ENCODE results near the gene SRGAP3.

SRGAP3 gene

DNA sequence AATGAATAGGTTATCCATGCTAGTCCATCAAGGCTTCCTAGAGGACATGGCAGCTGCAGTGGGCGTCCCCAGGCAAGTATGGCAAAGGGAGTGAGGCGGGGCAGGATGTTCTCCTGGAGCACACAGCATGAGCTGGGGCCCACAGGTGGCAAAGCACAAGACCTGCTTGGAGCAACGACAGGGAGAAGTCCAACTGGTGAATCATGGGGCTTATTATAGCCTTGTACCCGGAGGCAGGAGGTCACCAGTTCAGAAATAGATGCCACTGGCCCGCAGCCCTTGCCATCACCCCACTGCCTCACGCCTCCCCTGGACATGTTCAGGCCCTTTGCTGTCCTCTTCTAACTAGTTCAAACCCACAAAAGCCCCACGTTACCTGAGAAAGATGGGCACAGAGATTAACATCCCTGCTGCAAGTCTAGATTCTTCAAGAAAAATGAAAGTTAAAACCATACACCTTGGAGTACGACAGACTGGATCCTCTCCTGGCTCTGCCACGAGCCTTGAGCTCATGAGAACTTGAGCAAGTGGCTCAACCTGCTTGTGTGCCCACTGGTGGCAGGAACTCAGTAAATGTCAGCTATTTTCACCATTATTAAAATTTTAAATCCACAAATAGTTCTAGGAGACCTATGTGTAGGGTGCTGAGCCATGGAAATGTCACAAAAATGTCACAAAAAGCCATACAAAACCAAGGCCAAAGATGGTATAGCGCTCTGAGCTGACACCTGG lies 1.8 kb upstream of the SRGAP3 start:
- no peak for DNase-seq (ENCODE audit: low read depth)

DNA sequence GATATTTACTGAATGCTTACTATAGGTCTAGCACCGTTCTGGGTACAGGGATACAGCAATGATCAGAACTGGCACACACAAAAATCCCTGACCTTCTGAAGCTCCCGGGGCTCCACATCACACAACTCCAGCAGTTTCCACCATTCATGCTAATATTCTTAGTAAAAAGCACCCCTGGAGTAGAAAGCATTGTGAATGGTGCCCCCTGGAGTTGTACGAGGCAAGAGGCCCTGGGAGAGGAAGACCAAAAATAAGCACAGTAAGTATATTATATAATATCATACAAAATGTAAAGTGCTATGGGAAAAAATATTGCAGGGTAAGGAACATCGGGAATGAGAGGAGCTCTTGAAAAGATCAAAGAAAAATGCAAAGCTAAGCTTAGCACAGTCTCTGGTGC lies 790 bp upstream of the SRGAP3 start:
- DNase-seq (ENCODE audit: low read depth): no peak

GRCh38 chr3:9248522-9249271 lies 749 bp downstream of the SRGAP3 start:
- no peak for DNase-seq (ENCODE audit: low read depth)

DNA sequence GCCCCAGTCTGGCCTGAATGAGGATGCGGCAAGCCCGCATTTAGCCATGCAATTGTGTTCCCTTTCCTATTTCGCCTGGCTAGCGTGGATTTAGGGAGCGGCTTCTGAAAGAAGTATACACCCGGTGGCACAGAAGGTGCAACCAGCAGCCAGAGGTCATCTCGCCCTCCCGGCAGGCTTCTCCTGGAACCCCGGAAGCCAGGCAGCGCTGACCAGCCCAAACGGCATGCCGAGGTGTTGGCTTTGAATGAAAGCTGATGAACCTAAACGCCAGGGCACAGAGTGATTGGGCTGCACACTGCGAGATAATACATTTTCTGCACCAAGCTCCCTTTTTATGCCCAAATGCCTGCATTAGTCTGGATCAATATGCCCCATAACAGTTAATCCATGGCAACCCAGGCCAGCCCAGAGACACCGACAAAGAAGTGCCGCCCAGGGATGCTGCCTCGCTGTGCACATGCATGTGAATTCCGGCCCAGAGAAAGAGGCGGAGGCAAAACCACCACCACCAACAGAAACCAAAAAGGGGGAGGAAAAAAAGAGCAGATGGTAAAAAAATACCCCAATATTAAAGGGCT lies 1.4 kb downstream of the SRGAP3 start:
- no peak for DNase-seq (ENCODE audit: low read depth)

DNA sequence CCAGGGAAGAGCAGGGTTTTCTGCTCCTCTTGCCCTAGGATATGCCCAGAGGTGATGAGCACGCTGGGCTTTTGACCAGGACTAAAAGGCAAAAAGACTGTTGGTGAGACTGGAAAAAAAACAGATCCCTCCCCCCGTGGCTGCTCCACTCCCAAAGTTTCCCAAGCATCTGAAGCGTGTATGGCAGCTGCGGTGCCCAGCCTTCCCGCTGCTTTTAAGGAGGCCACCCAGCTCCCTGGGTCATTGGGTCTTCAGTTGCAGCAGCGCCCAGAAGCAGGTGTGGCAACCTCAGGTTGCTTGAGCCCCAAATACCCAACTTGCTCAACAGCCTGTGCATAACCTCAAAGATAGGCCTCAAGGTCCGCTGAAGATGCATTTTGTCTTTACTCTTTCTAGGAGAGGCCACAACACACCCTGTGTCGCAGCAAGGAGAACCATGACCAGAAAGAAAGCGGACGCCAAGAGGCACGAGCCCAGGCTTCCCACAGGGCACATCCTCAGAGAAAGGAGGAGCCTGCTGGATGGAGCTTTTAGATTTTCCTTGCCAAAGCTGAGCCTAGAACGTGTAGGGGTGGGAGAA lies 2.0 kb downstream of the SRGAP3 start:
- no peak for DNase-seq (ENCODE audit: low read depth)

DNA sequence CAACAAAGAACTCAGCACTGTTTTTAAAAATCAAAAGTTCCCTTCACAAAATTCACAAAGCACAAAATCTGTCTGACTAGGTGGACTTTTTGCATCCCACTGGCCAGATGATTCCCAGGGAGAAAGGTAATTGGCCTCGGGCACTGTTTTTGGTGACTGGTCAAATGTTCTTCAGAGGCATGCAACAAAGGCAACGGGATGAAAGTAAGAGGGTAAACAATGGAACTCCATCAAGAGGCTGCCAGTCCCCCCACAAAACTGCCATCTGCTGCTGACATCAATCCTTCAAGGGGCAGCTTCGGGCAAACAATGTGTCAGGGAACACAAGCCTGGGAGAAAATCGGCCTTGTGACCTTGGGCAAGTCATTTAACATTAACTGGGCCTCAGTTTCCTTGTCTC lies 3.3 kb downstream of the SRGAP3 start:
- DNase-seq (ENCODE audit: low read depth): no peak

- DNase-seq (ENCODE audit: low read depth): no peak
These were observed 4.8 kb downstream of the SRGAP3 start for GRCh38 chr3:9244495-9245183.

DNA sequence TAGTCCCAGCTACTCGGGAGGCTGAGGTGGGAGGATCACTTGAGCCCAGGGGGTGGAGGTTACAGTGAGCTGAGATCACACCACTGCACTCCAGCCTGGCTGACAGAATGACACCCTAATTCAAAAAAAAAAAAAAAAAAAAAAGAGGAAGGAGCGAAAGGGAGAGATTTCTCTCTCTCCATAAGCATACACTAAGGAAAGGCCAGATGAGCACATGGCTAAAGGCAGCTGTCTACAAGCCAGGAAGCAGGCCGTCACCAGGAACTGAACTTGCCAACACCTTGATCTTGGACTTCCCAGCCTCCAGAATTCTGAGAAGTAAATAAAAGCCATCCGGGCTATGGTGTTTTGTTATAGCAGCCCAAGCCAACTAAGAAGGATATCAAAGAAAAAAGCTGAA lies 7.5 kb downstream of the SRGAP3 start:
- DNase-seq (ENCODE audit: low read depth): no peak

GRCh38 chr3:9239680-9240079 lies 9.8 kb downstream of the SRGAP3 start:
- DNase-seq (ENCODE audit: low read depth): no peak

GRCh38 chr3:9238721-9239295 lies 10.6 kb downstream of the SRGAP3 start:
- no peak for DNase-seq (ENCODE audit: low read depth)

GRCh38 chr3:9238276-9238675 lies 11.2 kb downstream of the SRGAP3 start:
- no peak for DNase-seq (ENCODE audit: low read depth)

GRCh38 chr3:9233814-9234600 lies 15.4 kb downstream of the SRGAP3 start:
- DNase-seq (ENCODE audit: low read depth): no peak

DNA sequence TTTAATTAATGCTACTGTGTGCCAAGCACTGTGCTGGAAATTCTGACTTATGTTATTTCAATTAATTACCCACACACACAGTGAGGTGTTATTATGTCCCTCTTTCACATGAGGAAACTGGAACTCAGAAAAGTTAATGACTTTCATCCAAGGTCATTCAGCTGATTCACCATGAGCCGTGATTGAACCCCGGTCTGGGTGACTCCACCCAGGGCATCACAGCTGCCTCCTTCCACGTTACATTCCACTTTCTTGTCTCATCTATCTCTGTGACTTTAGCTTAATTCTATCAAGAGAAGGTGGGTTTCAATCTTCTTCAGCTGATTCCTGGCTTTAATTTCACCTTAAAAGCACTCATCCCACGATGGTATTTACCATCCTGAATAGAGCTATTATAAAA lies 16.3 kb downstream of the SRGAP3 start:
- DNase-seq (ENCODE audit: low read depth): no peak

DNA sequence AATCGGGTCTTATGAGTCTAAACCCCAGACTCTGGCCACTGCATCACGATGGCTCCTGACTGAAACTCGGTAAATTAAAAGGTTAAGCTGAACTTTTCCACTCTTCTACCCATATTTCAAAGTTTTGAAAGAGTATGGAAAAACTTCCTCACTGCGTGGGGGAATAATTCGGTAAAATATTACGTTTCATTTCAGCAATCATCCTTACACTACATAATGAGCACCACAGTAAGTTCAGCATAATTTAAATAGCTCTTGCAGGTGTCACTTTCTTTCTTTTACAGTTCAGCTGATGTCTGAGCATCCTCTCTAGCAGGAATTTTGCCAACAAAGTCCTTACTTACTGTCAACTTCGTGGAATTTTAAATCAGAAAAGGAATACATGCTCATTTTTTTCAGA lies 17.5 kb downstream of the SRGAP3 start:
- no peak for DNase-seq (ENCODE audit: low read depth)

DNA sequence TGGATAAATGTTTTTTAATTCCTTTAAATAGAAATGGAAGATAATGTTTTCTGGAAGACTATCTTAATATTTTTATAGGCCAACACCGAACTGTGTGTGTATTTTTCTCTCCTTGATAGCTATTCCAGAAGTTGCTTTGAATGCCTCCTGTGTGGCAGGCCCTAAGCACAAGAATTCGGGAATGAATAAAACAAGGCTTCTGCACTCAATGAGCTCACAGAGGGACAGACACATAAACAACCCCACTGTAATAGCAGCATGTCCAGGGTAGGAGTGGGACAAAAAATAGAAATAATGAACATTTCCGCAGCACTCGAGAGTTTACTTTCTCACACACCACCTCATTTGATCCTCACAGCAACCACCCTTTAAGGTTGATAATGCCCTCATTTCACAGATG lies 18.0 kb downstream of the SRGAP3 start:
- no peak for DNase-seq (ENCODE audit: low read depth)

- no peak for DNase-seq (ENCODE audit: low read depth)
These were observed 18.4 kb downstream of the SRGAP3 start for GRCh38 chr3:9231006-9231405.

DNA sequence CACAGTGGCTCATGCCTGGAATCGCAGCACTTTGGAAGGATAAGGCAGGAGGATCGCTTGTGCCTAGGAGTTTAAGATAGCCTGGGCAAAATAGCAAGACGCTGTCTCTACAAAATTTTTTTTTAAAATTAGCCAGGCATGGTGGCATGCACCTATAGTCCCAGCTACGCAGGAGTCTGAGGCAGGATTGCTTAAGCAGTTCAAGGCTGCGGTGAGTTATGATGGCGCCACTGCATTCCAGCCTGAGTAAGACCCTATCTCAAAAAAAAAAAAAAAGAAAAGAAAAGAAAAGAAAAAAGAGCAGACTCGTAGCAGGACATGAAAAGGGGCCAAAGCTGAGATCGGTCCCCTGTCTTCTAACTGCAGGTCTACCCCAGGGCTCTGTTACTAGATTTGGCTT lies 18.9 kb downstream of the SRGAP3 start:
- DNase-seq (ENCODE audit: low read depth): no peak

DNA sequence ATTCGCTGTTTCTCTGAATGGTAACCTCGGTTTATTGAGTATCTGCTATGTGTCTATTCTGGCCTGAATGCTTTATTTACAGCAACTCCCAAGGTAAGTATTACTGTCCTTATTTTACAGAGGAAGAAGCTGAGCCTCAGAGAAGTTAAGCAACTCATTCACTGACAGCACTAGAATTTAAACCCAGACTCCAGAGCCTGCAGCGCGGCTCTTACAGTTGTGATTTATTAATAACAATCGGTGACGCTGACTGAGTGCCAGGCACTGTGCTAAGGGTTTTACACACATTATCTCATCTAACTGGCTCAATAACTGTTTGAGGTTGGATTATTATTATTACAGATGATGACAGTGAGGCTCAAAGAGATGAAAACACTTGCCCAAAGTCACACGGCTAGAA lies 19.6 kb downstream of the SRGAP3 start:
- no peak for DNase-seq (ENCODE audit: low read depth)

- no peak for DNase-seq (ENCODE audit: low read depth)
These were observed 20.1 kb downstream of the SRGAP3 start for GRCh38 chr3:9229325-9229724.

GRCh38 chr3:9226326-9226725 lies 23.1 kb downstream of the SRGAP3 start:
- peak; percentile 38 for DNase-seq (ENCODE audit: low read depth)

DNA sequence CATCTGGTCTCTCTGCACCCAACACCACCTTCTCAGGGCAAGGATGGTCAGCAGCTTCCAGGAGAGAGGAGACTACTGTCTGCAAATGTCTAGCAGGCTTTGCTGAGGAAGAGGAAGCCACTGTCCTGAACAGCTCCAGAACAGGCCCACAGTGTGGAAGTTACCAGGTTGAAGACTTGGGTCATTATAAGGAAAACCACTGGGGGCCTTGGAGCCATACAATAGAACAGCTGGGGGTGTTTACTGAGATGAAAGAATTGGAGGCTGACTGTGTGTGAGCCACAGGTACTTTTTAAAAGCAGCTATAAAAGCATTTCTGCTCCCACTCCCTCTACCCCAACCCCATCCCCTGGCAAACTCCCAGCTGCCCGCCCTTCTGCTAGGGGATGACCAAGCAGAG lies 24.2 kb downstream of the SRGAP3 start:
- DNase-seq (ENCODE audit: low read depth): no peak
